GM18909 (cell line): Measurements from ENCODE around the gene IL1RL2.

Experiments
- ATAC-seq: cut with Tn5 transposase; IDR thresholded peaks from one replicate; pipeline ENCODE4 v1.9.1; 2021; ENCODE audit warnings: mild to moderate bottlenecking; ENCODE audit not compliant: unreplicated experiment, poor library complexity

IL1RL2 gene

GRCh38 chr2:102235491-102235890 lies 48.7 kb downstream of the IL1RL2 start:
- no peak for ATAC-seq

- ATAC-seq: no peak
These were observed 49.3 kb downstream of the IL1RL2 start for GRCh38 chr2:102236132-102236531.

- ATAC-seq: no peak
These were observed 50.4 kb downstream of the IL1RL2 start for GRCh38 chr2:102237176-102237575.

GRCh38 chr2:102238039-102238756 lies 51.4 kb downstream of the IL1RL2 start:
- ATAC-seq: no peak

GRCh38 chr2:102238778-102239177 lies 52.0 kb downstream of the IL1RL2 start:
- ATAC-seq: no peak

- ATAC-seq: no peak
These were observed 52.5 kb downstream of the IL1RL2 start for GRCh38 chr2:102239344-102239743.

GRCh38 chr2:102240640-102241370 lies 54.0 kb downstream of the IL1RL2 start:
- ATAC-seq: peak; percentile 94

GRCh38 chr2:102241616-102242305 lies 54.9 kb downstream of the IL1RL2 start:
- ATAC-seq: no peak

GRCh38 chr2:102245266-102246151 lies 58.7 kb downstream of the IL1RL2 start:
- ATAC-seq: no peak

- ATAC-seq: no peak
These were observed 63.5 kb downstream of the IL1RL2 start for GRCh38 chr2:102250278-102250821.

GRCh38 chr2:102251042-102251848 lies 64.4 kb downstream of the IL1RL2 start:
- ATAC-seq: peak; percentile 68

GRCh38 chr2:102251849-102252203 lies 65.0 kb downstream of the IL1RL2 start:
- ATAC-seq: no peak

GRCh38 chr2:102252236-102252635 lies 65.4 kb downstream of the IL1RL2 start:
- ATAC-seq: no peak

GRCh38 chr2:102253140-102253752 lies 66.4 kb downstream of the IL1RL2 start:
- ATAC-seq: no peak

GRCh38 chr2:102253753-102254150 lies 66.9 kb downstream of the IL1RL2 start:
- no peak for ATAC-seq

GRCh38 chr2:102256276-102256675 lies 69.5 kb downstream of the IL1RL2 start:
- no peak for ATAC-seq

- no peak for ATAC-seq
These were observed 70.1 kb downstream of the IL1RL2 start for GRCh38 chr2:102256874-102257462.

GRCh38 chr2:102258025-102258385 lies 71.2 kb downstream of the IL1RL2 start:
- ATAC-seq: no peak
